BJ (cell line): ENCODE results near the gene FBXO28. TPM values are rescaled to one million over a fixed set of nuclear protein-coding genes. Genes with fewer than 3 reads are reported as not detected.
"Not testable (repeated sequence)": the region's sequence is repeated elsewhere in the genome, so short reads cannot be mapped to it uniquely, and the experiment has no call there.

Experiments used
- CTCF ChIA-PET: fragments of 350-600 bp; formaldehyde crosslinking; extraction: SDS; loops from one replicate; lab custom pipeline; 2021; ENCODE audit warnings: antibody characterized with exemption, inconsistent platforms; lab: Yijun Ruan, JAX
- POLR2A ChIA-PET: fragments of 300-600 bp; sonication (Branson Sonifier 250); formaldehyde crosslinking; extraction: SDS; loops from one replicate; lab custom pipeline; 2021; ENCODE audit warnings: antibody characterized with exemption; lab: Charles Lee
- DNase-seq: peaks from one replicate; pipeline ENCODE4 v3.0.0-alpha.2; 2011; ENCODE audit warnings: low read depth
- H3K27me3 ChIP-seq: 2 replicates; pipeline ENCODE4 v1.6.0; 2011; ENCODE audit warnings: low read length; ENCODE audit not compliant: control insufficient read depth, insufficient read depth
- H3K36me3 ChIP-seq: 2 replicates; pipeline ENCODE4 v1.5.1; 2011; ENCODE audit warnings: low read length; ENCODE audit not compliant: control insufficient read depth, insufficient read depth
- H3K4me3 ChIP-seq: 2 replicates; pipeline ENCODE4 v1.5.1; 2011; ENCODE audit warnings: low read depth, mild to moderate bottlenecking, control low read depth, low read length
- CTCF ChIP-seq: IDR thresholded peaks from 2 replicates; pipeline ENCODE4 v1.5.1; 2011; ENCODE audit warnings: low read depth, mild to moderate bottlenecking, control low read depth, inconsistent platforms, low read length, moderate library complexity; ENCODE audit not compliant: insufficient read depth
- polyA plus RNA-seq: library from polyadenylated mRNA; depleted of rRNA; stranded (reverse); fragments of >200 nt; gene quantifications from 2 replicates; pipeline ENCODE4 v1.2.3, GENCODE V29; 2011

Gene FBXO28
- polyA plus RNA-seq, 1 experiment: 10.8 TPM

- TF ChIP-seq CTCF: no peak
- no peaks in the 10 kb centered on the region for H3K36me3 ChIP-seq
- DNase-seq: no peak
- no peaks in the 10 kb centered on the region for H3K27me3 ChIP-seq
- CTCF ChIA-PET: interaction anchor here (0.9 to 2.1 kb wide), 4 partner anchors 9 to 24 kb away, joined by 3 to 13 read pairs (median 4); no protein-coding TSS in a partner anchor
- no peak overlapping the region for H3K4me3 ChIP-seq
- POLR2A ChIA-PET: no interaction called here
Measured at GRCh38 chr1:224067621-224068457, 46.1 kb upstream of the FBXO28 start.

DNA sequence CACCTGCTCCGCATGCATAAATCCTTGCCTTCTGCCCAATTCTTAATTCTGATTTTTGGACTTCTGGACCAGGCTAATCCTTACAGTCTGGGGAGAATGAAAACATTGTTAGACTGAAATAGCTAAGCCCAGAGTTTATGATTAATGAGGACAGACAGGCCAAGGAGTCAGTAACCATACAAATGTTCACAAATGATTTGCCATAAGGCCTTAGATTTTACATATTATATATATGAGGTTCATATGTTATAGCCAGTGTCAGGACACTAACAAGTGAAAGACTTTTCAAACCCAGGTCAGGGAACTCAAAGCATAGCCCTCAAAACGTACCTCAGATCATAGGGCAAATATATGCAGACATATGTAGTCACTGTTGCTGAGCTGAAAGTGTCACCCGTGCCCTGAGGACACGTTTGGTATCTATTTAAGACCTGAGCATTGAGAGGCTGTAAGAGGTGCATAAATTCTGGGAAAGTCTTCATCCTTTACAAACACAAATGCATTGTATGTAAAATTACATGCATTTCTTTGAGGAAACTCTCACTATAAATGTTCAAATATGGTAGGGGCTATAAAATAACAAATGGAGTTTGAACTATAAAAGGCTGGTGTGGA is 45.3 kb upstream of the FBXO28 start:
- ChIA-PET CTCF (interaction anchor here (0.9 to 2.0 kb wide), 3 partner anchors 8 to 23 kb away, joined by 3 to 5 read pairs (median 4); no protein-coding TSS in a partner anchor), POLR2A (no interaction called here)
- no peaks in the 10 kb centered on the region for H3K27me3 ChIP-seq
- no peaks in the 10 kb centered on the region for H3K36me3 ChIP-seq
- H3K4me3 ChIP-seq: no peak overlapping the region
- no peak for TF ChIP-seq CTCF
- DNase-seq: no peak

GRCh38 chr1:224069138-224069537 is 44.8 kb upstream of the FBXO28 start:
- Histone ChIP-seq H3K27me3 (no peaks in the 10 kb centered on the region), H3K36me3 (no peaks in the 10 kb centered on the region), H3K4me3 (no peak overlapping the region)
- ChIA-PET POLR2A (no interaction called here), CTCF (no interaction called here)
- DNase-seq: no peak
- no peak for TF ChIP-seq CTCF

DNA sequence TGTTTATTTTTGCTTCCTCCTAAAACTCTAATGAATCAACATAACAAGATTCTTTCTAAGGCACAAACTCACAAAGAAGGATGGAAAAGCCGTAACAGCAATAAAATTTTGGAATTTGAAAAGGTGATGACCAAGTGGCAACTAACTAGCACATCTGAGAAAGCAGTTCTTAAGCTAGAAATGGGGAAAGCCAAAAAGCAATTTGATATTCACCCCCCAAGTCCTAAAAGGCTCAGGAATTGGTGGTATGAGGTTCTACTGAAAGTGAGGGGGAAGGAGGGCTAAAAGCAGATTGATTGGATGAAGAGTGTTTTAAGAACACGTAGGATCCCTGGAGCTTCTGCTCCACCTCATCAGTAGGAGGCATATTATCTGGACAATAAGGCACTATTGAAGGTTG is 43.4 kb upstream of the FBXO28 start:
- H3K36me3 ChIP-seq: no peaks in the 10 kb centered on the region
- H3K27me3 ChIP-seq: no peaks in the 10 kb centered on the region
- no peak for DNase-seq
- no peak for TF ChIP-seq CTCF
- CTCF ChIA-PET: no interaction called here
- POLR2A ChIA-PET: no interaction called here
- no peak overlapping the region for H3K4me3 ChIP-seq

GRCh38 chr1:224076407-224076806 is 37.5 kb upstream of the FBXO28 start:
- no peak for TF ChIP-seq CTCF
- no peak for DNase-seq
- POLR2A ChIA-PET: no interaction called here
- H3K36me3 ChIP-seq: no peaks in the 10 kb centered on the region
- CTCF ChIA-PET: interaction anchor here (0.6 to 2.3 kb wide), 3 partner anchors 9 to 60 kb away, joined by 3 to 7 read pairs (median 4); no protein-coding TSS in a partner anchor
- H3K4me3 ChIP-seq: no peak overlapping the region
- no peaks in the 10 kb centered on the region for H3K27me3 ChIP-seq

DNA sequence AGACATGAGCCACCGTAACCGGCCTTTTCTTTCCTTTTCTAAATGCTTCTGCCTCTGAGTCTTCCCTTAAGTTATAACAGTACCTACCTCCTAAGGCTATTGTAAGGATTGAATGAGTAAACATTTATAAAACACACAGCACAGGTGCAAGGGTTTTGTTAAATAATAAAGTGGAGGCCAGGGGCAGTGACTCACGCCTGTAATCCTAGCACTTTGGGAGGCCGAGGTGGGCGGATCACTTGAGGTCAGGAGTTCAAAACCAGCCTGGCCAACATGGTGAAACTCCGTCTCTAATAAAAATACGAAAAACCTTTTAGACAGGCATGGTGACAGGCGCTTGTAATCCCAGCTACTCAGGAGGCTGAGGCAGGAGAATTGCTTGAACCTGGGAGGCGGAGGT is 34.3 kb upstream of the FBXO28 start:
- DNase-seq, H3K27me3 ChIP-seq, POLR2A ChIA-PET, H3K36me3 ChIP-seq, H3K4me3 ChIP-seq, CTCF ChIA-PET: not testable (repeated sequence)
